Superior temporal gyrus (tissue), 1 donor: Measurements from ENCODE around the gene FAM227A.
"Not testable (repeated sequence)": the region's sequence is repeated elsewhere in the genome, so short reads cannot be mapped to it uniquely, and the experiment has no call there.

Experiments
- DNase-seq: peaks from one replicate; pipeline ENCODE4 v3.0.0-alpha.2; 2016; ENCODE audit errors: extremely low spot score

Gene FAM227A

DNA sequence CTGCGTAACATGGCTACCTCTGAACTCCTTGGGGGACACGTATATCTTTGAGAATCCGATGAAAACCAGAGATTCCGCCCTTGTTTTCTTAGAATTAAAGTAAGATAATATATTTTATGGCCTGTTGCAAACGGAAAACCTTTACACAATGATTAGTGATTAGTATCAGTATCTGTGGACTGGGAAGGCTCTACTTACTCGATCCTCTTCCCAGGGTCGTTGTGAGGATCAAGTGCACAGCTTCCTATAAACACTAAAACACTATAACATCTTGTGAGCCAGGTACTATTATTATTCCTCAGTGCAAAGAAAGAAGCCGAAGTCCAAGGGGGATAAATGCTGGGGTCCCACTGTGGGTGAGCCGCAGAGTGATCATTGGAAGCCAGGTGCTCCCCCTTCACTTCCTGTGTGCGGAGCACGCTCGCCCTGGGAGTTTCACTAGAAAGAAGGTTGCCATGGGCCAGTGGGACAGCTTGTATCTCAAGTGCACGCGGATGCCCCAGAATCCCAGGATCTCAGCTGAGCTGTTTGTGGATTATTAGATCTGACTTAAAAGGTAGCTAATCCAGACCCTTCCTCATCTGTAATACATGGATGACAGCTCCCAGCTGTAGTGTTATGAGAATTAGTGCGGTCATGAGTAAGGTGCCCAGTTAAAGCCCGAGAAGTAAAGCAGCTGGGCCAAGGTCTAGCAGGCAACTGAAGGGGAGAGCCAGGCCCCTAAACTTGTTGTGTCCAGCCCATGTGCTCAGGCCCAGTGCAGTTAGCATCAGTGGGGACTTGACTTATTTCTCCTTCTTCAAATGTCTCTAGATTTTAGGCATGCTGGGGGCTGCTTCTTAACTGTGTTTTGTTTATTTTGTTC lies 1.1 kb upstream of the FAM227A start:
- peak; percentile 50 for DNase-seq

DNA sequence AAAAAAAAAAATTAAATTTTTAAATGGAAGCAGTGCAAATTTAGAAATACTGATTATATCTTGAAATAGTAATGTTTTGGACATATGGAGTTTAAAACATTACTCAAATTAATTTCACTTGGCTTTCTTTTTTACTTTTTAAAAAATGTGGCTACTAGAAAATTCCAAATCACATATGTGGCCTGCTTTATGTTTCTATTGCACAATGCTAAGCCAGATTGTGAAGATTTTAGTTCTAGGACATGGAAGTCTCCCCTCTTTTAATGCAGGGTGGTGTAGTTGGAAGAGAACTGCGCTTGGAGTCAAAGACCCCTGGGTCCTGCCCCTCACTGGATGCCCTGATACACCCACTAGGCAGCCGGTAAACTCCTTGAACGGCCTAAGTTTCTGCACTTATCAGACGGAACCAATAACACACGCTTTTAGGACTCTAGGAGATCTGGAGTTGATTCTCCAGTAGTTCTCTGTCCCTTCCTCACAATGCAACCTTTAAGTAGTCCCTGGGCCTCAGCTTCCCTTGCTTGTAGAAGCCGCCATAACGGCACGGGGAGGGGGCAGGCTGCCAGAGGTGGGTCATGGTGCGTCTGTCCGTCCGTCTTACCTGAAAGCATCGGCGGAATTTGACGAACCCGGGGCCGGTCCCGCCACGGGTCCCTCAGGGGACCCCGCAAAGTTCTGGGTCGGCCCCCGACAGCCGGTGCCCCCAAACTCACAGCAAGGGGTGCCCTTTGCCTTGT lies 505 bp downstream of the FAM227A start:
- DNase-seq: peak; percentile 22

GRCh38 chr22:38653741-38654140 lies 2.5 kb downstream of the FAM227A start:
- DNase-seq: no peak

GRCh38 chr22:38652859-38653258 lies 3.3 kb downstream of the FAM227A start:
- DNase-seq: no peak

GRCh38 chr22:38649841-38650522 lies 6.2 kb downstream of the FAM227A start:
- DNase-seq: no peak

DNA sequence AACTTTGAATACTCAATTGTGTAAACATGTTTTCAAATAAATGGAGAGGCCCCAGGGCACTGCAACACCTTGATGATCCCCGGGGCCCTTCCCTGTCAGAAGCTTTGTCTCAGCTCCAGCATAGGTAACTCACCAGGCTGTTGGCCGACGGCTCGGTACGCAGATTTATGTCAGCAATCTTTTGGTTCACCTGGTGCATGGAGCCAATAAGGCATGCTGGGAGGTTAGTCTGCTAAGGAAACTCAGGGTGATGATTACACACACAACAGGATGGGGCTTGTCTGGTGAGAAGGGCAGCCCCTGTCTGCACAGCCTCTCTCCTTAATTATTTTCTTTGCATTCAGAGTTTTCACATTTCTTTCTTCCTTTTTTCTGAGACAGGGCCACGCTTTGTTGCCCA lies 10.8 kb downstream of the FAM227A start:
- DNase-seq: no peak

DNA sequence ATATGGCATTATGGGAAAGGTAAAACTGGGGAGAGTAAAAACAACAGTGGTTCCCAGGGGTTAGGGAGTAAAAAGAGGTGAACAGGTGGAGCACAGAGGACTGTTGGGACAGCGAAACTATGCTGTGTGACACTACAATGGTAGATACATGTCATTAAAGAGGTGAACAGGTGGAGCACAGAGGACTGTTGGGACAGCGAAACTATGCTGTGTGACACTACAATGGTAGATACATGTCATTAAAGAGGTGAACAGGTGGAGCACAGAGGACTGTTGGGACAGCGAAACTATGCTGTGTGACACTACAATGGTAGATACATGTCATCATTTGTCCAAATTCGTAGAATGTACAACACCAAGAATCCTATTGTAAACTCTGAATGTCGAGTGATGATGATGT lies 11.9 kb downstream of the FAM227A start:
- DNase-seq: not testable (repeated sequence)

DNA sequence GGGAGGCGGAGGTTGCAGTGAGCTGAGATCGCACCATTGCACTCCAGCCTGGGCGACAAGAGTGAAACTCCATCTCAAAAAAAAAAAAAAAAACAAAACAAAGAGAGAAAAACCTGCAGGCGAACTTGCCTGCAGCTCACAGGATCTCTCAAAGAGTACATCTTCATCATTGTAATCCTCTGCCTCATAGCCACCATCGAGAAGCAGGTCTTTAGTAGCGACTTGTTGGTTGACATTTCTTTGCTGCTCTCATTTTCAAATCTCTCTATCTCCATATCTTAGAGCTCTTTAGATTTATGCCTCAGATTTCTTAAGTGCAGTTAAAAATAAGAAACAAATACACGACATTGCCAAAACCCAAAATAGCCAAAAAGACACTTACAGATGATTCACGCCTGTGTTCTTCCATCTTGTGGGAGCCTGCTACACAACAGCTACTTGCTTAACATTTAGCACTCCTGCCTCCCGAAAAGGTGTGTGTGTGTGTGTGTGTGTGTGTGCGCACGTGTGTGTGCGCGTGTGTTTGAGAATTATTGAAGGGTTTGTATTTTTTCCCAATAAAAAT lies 14.6 kb downstream of the FAM227A start:
- peak; percentile 34 for DNase-seq

GRCh38 chr22:38638728-38639127 lies 17.5 kb downstream of the FAM227A start:
- DNase-seq: no peak

DNA sequence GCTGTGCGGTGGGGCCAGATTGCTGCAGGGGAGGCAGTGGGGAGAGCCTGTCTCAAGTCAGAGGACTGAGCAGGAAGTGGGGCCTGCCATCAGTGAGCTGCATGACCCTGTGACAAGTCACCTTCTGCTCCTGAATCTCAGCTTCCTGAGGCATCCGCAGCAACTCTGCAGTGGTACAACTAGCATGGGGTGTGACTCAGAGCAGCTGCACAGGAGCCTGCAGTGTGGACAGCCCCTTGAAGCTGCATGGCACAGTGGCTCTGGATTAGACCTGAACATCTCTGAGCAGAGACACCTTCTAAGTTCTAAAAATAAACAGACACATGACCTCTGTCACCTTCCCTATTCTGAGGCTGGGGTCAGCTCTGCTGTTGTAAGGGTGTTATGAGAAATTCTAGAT lies 18.0 kb downstream of the FAM227A start:
- no peak for DNase-seq

DNA sequence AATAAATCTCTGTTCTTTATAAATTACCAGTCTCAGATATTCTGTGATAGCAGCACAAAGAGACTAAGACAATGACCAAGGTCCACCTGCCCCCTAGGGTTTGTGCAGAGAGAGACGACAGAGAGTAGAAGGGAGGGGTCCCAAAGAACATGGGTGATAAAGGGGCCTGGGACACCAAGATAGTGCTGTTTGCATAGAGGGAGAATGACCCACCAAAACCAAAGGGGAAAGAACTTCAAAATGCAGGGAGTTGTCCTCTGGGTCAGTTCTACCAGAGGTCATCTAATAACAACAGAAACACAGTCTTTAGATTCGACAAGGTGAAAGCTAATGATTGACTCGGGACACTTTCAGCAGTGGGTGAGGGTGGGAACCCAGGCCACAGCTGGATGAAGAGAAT lies 23.7 kb downstream of the FAM227A start:
- no peak for DNase-seq

DNA sequence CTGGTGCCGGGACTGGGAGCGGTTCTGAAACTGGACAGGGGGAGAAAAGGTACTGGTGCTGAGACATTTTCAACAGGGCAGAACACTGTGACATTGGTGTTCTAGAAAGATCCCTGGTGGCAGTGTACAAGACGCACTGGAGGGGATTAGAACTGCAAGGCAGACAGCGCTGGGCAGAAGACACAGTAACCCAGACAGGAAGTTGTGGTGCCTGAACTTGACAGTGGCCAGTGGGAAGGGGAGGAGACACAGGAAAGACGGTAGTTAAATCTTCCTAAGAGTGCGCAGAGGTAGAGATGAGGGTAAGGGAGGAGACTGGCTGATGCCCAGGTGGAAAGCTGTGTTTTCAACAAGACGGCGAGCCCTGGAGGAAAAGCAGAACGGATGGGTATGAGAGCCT lies 24.5 kb downstream of the FAM227A start:
- no peak for DNase-seq

GRCh38 chr22:38629108-38629507 lies 27.1 kb downstream of the FAM227A start:
- DNase-seq: no peak

GRCh38 chr22:38628444-38628843 lies 27.7 kb downstream of the FAM227A start:
- no peak for DNase-seq

DNA sequence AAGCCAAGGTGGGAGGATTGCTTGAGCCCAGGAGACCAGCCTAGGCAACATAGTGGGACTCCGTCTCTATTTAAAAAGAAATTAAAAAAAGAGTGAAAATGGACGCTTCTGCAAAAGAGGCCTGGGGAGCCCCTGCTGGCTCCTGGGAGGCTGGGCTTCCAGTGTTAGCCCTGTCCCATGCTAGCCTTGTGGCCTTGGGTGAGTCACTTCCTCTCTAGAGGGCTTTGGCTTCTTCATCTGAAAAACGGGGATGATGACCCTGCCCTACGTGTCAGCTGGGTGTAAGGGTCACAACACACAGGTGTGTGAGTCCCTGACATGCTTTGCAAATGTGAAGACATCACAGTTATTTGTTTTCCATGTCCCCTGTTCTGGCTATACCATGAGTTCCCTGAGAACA lies 32.8 kb downstream of the FAM227A start:
- no peak for DNase-seq

DNA sequence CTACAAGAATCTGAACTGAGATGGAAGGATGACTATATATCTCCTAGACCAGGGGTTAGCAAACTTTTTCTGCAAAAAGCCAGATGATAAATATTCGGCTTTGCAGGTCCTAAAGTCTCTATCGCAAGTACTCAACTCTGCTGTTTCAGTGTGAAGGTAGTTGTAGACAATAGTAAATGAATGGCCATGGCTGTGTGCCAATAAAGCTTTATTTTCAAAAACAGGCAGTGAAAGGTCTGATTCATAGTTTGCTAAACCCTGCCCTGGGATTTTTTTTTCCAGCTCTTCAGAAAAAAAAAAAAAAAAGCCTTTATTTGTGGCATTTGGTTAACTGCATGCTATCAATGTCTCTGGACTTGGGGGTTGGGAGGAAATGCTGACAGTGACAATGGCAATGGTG lies 37.5 kb downstream of the FAM227A start:
- DNase-seq: no peak

DNA sequence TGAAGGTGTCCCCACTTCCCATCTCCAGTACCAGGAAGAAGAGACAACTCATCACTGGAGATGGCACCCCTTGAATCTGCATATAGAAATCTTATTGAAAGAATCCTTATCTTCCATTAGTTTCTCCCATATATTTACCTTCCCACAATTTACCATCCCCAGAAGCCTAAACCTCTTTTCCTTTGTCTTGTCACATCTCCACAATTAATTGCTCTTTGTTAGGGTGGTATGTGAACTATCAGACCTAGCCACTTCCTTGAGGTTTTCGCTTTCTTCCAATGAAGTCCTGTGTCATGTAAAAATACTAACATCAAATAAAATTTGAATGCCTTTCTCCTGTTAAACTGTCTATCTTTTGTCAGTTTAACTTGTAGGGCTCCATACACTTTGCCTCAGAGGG lies 37.9 kb downstream of the FAM227A start:
- DNase-seq: no peak

- DNase-seq: not testable (repeated sequence)
Observed at GRCh38 chr22:38615064-38615405, 41.2 kb downstream of the FAM227A start.

GRCh38 chr22:38614332-38615063 lies 41.7 kb downstream of the FAM227A start:
- no peak for DNase-seq

DNA sequence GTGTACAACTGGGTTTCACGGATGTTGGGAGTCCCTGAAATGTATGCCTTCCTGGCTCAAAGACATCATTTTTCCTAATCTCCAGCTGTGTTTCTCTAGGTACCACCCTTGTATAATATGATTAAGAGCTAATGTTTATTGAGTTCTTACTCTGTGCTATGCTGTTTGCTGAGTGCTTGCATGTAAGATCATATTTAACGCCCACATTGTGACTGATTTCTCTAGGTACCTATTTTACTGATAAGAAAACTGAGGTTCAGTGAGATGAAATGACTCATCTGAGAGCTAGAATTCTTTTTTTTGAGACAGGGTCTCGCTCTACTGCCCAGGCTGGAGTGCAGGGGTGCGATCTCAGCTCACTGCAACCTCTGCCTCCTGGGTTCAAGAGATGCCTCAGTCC lies 42.6 kb downstream of the FAM227A start:
- DNase-seq: no peak

GRCh38 chr22:38612217-38613006 lies 43.8 kb downstream of the FAM227A start:
- no peak for DNase-seq
